Upper lobe of right lung (tissue), 1 donor: ENCODE measurements around the gene APIP. TPM values are rescaled to one million over a fixed set of nuclear protein-coding genes. Genes with fewer than 3 reads are reported as not detected.

Source experiments
- ATAC-seq: fragments of 200-7000 bp; cut with Tn5 transposase; one replicate; pipeline ENCODE4 v1.9.1; 2020; ENCODE audit warnings: mild to moderate bottlenecking, moderate library complexity
- DNase-seq: peaks from one replicate; pipeline ENCODE4 v3.0.0-alpha.2; 2020
- H3K27ac ChIP-seq: fragments of 200-600 bp; one replicate; pipeline ENCODE4 v1.8.0; 2022
- H3K27me3 ChIP-seq: fragments of 200-600 bp; one replicate; pipeline ENCODE4 v1.8.0; 2022; ENCODE audit warnings: mild to moderate bottlenecking
- H3K36me3 ChIP-seq: fragments of 200-600 bp; one replicate; pipeline ENCODE4 v1.8.0; 2022
- H3K4me1 ChIP-seq: fragments of 200-600 bp; one replicate; pipeline ENCODE4 v1.8.0; 2022
- H3K4me3 ChIP-seq: fragments of 200-600 bp; one replicate; pipeline ENCODE4 v1.8.0; 2022; ENCODE audit warnings: mild to moderate bottlenecking
- H3K9me3 ChIP-seq: fragments of 200-600 bp; one replicate; pipeline ENCODE4 v1.8.0; 2022
- intact Hi-C: fragments of 100-400 bp; cut with DNase I; formaldehyde crosslinking; loops from one replicate; pipeline ENCODE4 v1.11.0; 2022
- total RNA-seq: library from RNA; stranded (reverse); fragmentation: NEBNext Ultra II Directional; extraction: Animal tissue kit (Norgen Biotek cat#: 25700); gene quantifications from one replicate; pipeline ENCODE4 v1.2.1, GENCODE V29; 2021
- TF ChIP-seq, protein P1 (sequence below): fragments of 200-600 bp; IDR thresholded peaks from one replicate; pipeline ENCODE4 v1.8.0; 2022; ENCODE audit warnings: antibody characterized with exemption
- donor health status: DM: no; HTN: yes; CAD: no; lungs with severe emphysema.

The APIP gene
- total RNA-seq, 1 donor from 2014 or later = 26.5 TPM

DNA sequence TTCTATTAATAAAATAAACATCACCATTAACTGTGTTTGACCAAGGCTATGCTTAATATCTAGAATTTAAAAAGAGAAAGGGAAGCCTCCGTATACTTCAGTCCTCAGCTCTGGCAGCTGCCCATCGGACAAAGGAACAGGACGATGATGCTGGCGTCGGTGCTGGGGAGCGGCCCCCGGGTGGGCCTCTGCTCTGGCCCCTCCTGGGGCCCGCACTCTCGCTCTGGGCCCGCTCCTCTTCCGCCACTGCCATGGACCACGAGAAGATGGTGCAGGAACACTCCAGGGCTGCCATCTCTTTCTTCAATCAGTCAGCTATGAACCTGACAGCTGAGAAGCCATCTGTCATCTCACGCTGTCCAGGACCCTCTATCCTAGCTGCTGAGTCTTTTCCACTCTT, 25.5 kb upstream of the APIP start:
- ATAC-seq = no peak
- DNase-seq = no peak
- H3K27me3 ChIP-seq = no peaks in the 10 kb centered on the region
- intact Hi-C loops = no loop called here
- no peak overlapping the region for H3K27ac ChIP-seq
- peaks cover 5% of the 10 kb centered on the region for H3K36me3 ChIP-seq
- H3K4me1 ChIP-seq = no peaks in the 10 kb centered on the region
- peaks cover 4% of the 10 kb centered on the region for H3K9me3 ChIP-seq
- H3K4me3 ChIP-seq = no peak overlapping the region
- TF ChIP-seq, protein P1, sequence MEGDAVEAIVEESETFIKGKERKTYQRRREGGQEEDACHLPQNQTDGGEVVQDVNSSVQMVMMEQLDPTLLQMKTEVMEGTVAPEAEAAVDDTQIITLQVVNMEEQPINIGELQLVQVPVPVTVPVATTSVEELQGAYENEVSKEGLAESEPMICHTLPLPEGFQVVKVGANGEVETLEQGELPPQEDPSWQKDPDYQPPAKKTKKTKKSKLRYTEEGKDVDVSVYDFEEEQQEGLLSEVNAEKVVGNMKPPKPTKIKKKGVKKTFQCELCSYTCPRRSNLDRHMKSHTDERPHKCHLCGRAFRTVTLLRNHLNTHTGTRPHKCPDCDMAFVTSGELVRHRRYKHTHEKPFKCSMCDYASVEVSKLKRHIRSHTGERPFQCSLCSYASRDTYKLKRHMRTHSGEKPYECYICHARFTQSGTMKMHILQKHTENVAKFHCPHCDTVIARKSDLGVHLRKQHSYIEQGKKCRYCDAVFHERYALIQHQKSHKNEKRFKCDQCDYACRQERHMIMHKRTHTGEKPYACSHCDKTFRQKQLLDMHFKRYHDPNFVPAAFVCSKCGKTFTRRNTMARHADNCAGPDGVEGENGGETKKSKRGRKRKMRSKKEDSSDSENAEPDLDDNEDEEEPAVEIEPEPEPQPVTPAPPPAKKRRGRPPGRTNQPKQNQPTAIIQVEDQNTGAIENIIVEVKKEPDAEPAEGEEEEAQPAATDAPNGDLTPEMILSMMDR = no peak

DNA sequence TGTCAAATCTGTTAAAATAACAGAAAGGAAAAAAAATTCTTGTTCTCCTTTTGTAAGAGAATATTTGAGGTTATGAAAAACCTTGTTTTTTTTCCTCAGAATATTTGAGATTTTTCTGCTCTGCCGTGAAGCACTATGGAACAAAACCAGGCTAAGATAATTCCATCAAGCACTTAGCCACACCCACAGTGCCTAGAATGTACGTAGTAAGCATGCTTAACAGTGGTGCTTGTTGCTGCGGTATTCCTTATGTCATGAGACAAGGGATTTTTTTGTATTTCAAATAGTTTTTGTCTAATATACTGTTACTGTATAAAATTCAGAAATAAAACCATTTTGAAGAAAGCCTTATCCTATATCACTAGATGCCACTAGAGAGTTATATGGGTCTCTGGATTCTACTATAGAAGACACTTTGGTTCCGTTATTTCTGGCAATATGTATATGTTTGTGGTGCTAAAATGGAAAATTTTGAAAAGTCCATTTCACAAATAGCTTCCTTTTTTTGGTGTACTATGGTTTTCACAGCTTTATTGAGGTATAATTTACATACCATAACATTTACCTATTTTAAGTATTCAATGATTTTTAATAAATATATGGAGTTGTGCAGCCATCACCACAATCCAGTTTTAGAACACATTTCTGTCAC, 24.0 kb upstream of the APIP start:
- no peaks in the 10 kb centered on the region for H3K4me1 ChIP-seq
- H3K36me3 ChIP-seq = peaks cover 5% of the 10 kb centered on the region
- H3K27ac ChIP-seq = no peak overlapping the region
- H3K9me3 ChIP-seq = peaks cover 4% of the 10 kb centered on the region
- no peaks in the 10 kb centered on the region for H3K27me3 ChIP-seq
- ATAC-seq (no peak), DNase-seq (no peak)
- H3K4me3 ChIP-seq = no peak overlapping the region
- intact Hi-C loops = no loop called here
- TF ChIP-seq, protein P1 = no peak

DNA sequence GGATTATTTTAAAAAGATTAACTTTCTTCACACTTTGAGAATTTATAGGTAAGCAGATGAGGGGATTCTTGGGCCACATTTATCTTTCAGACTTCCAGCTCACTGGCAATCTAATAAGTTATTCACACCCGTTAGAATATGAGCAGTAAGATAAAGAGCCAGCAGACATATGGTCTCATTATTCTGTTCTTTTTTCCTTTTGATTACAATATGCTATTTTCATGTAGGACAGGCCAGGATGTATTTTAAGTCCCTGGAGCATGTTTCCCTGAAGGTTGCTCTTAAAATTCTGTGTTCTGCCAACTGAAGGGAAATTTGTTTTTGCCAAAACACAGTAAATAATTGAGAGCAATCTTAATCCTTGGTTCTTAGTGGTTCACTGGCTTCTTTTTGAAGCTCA, 22.4 kb upstream of the APIP start:
- intact Hi-C loops = no loop called here
- no peak overlapping the region for H3K4me3 ChIP-seq
- TF ChIP-seq, protein P1 = no peak

DNA sequence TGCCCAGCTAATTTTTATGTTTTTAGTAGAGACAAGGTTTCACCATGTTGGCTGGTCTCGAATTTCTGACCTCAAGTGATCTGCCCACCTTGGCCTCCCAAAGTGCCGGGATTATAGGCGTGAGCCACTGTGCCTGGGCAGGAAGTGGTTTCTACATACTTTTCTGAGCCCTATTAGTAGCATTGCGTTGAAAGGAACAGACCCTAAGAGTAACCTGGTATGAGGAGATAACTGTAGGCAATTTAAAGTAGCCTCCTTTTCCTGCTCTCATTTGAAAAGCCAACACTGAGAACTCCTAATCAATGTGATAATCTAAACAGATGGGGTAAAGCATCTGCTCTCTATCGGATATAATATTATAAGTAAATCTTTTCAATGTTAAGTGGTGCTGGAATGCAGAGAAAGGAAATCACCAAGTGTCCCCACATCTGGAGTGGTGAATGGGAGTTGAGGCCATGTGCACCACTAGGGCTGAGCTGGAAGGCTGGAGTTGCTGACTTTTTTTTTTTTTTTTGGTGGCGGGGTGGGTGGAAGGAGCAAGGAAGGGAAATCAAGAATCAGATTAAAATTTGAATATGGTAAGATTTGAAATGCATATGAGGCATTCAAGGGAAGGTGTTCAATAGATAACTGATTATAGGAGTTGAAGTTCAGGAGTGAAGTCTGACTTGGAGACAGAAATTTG, 20.9 kb upstream of the APIP start:
- Histone ChIP-seq H3K9me3 (no peaks in the 10 kb centered on the region), H3K27me3 (no peaks in the 10 kb centered on the region), H3K4me3 (no peak overlapping the region), H3K27ac (no peak overlapping the region), H3K36me3 (peaks cover 24% of the 10 kb centered on the region), H3K4me1 (no peaks in the 10 kb centered on the region)
- ATAC-seq (no peak), DNase-seq (no peak)
- intact Hi-C loops = no loop called here
- TF ChIP-seq, protein P1 = no peak

More for the DNA sequence above, 22.4 kb upstream of the APIP start:
- peaks cover 9% of the 10 kb centered on the region for H3K36me3 ChIP-seq
- no peaks in the 10 kb centered on the region for H3K27me3 ChIP-seq
- DNase-seq = no peak
- H3K4me1 ChIP-seq = no peaks in the 10 kb centered on the region
- no peak for ATAC-seq
- H3K27ac ChIP-seq = no peak overlapping the region
- H3K9me3 ChIP-seq = no peaks in the 10 kb centered on the region

DNA sequence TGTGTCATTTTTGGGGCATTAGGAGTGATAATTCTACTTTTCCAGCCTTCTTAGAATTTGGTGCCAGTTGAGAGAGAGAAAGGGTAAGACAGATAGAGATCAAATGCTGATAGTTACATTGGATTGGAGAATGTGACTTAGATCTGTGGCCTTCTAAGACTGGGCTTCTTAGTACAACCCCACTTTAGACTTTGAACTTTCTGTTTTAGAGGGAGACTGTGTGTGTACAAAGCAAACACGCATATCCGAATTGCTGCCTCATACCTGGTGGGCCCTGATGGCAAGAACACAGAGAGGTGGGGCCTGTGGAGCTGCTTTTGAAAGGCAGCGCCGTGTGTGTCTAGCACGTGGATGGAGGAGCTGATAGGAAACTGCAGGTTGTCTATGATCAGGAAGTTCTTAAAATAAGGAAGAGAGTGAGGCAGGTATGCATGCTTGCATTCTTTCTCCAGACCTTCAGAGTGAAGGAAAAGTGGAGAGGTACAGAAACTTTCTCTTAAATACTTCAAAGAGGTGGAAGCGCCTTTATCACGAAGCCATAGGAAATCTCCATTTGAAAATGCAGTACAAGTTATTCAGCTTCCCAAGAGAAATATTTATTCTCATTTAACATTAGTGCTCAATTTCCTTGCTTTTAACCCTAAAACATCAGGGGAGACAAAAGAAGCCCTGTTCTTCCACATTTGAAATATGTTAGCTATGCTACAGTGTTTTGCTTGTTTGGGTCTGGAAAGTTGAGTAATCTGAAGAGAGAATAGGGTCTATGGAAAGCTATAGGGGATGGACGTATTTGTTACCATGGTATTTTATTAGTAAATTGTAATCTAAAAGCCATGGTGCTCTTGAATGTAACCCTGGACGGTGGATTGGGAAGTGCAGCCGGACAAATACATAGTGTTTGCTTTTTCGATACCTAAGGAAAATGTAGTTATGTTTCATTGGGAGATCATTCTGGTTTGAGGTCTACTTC, 13.9 kb upstream of the APIP start:
- H3K4me1 ChIP-seq = peaks cover 27% of the 10 kb centered on the region
- DNase-seq (no peak), ATAC-seq (peak; percentile 71)
- H3K36me3 ChIP-seq = peaks cover 27% of the 10 kb centered on the region
- H3K27ac ChIP-seq = no peak overlapping the region
- TF ChIP-seq, protein P1 = no peak
- H3K9me3 ChIP-seq = no peaks in the 10 kb centered on the region
- no peaks in the 10 kb centered on the region for H3K27me3 ChIP-seq
- intact Hi-C loops = loop anchor here (5.0 kb wide), 1 partner anchor 462 kb away; no protein-coding TSS in a partner anchor
- H3K4me3 ChIP-seq = no peak overlapping the region
